SK-N-SH (cell line): ENCODE results near the gene LENG9.
A peak's percentile ranks its signal among the peaks of the same experiment; 100 is the strongest.

Experiments used
- CHD2 ChIP-seq: fragments of 150-350 bp; IDR thresholded peaks from 2 replicates; pipeline ENCODE4 v1.6.1; 2018; ENCODE audit warnings: low read length; ENCODE audit not compliant: partially characterized antibody
- EP300 ChIP-seq, 2 experiments: IDR thresholded peaks; 2 replicates each; pipeline versions ENCODE4 v1.4.0 to v1.6.1; 2012; ENCODE audit warnings: borderline replicate concordance in 1 of 2, low read depth in 1 of 2, low read length in 1 of 2
- FOXJ3 ChIP-seq: sonication (generic); formaldehyde crosslinking; IDR thresholded peaks from 2 replicates; pipeline ENCODE4 v1.5.1; 2020; ENCODE audit warnings: mild to moderate bottlenecking, missing genetic modification reagents
- GABPA ChIP-seq: IDR thresholded peaks from 2 replicates; pipeline ENCODE4 v1.4.0; 2012; ENCODE audit warnings: low read depth, mild to moderate bottlenecking
- JUND ChIP-seq: IDR thresholded peaks from 2 replicates; pipeline ENCODE4 v1.4.0; 2012
- POLR2AphosphoS5 ChIP-seq: IDR thresholded peaks from 2 replicates; pipeline ENCODE4 v1.6.1; 2012; ENCODE audit warnings: low read depth, low read length
- RAD21 ChIP-seq: IDR thresholded peaks from 2 replicates; pipeline ENCODE4 v1.6.1; 2012; ENCODE audit warnings: mild to moderate bottlenecking, low read length
- RFX5 ChIP-seq: IDR thresholded peaks from 2 replicates; pipeline ENCODE4 v1.6.1; 2012; ENCODE audit warnings: mild to moderate bottlenecking, improper control_type of control experiment, low read length
- TF ChIP-seq, protein P1 (sequence below): fragments of 200-600 bp; sonication (generic); IDR thresholded peaks from 2 replicates; pipeline ENCODE4 v1.6.1; 2017; ENCODE audit warnings: antibody characterized with exemption, mild to moderate bottlenecking, moderate library complexity
- TF ChIP-seq, protein P2 (sequence below): IDR thresholded peaks from 2 replicates; pipeline ENCODE4 v1.6.1; 2012; ENCODE audit warnings: mild to moderate bottlenecking, low read depth, low read length, moderate library complexity

DNA sequence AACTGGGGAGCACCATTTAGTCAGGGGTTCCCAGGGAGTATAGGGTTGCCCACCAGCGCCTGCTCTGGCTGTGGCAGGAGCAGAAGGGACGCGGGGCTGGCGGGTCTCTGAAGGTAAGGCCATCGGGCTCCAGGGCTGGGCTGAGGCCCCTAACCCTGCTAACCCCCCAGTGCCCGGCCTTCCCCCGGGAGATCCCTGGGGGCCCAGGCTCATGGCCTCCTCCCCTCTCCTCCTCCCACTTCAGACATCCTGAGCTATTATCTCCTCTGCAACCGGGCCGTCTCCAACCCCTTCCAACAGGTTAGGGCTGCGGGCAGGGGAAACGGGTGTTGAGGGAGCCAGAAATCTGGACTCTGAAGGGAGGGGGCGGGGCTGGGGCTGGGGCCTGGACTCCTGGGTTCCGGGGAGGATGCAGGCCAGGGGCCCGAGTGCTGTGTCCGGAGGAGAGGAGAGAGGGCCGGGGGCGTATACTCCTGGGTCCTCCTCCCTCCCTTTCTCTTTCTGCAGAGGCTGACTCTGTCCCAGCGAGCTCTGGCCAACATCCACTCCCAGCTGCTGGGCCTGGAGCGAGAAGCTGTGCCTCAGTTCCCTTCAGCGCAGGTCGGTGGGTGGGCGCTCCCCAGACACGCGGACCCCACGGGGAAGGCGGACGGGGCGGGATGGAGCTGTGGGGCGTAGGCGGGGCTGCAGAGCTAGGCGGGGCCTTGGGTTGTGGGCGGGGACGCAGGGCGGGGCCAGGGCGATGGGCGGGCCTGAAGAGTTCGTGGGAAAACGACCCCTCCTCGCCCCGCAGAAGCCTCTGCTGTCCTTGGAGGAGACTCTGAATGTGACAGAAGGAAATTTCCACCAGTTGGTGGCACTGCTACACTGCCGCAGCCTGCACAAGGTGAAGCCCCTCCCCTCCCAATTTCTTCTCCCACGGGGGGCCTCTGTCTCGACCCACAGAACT lies 33.0 kb downstream of the LENG9 start:
- TF ChIP-seq GABPA (no peak), RAD21 (peak; percentile 51), FOXJ3 (no peak), POLR2AphosphoS5 (no peak), CHD2 (no peak), JUND (no peak), EP300 (IDR thresholded peaks at IDR 0.05; ENCODE audit: borderline replicate concordance in 1 of 2, low read depth in 1 of 2, low read length in 1 of 2) (no peak), RFX5 (no peak)
- TF ChIP-seq, protein P1, sequence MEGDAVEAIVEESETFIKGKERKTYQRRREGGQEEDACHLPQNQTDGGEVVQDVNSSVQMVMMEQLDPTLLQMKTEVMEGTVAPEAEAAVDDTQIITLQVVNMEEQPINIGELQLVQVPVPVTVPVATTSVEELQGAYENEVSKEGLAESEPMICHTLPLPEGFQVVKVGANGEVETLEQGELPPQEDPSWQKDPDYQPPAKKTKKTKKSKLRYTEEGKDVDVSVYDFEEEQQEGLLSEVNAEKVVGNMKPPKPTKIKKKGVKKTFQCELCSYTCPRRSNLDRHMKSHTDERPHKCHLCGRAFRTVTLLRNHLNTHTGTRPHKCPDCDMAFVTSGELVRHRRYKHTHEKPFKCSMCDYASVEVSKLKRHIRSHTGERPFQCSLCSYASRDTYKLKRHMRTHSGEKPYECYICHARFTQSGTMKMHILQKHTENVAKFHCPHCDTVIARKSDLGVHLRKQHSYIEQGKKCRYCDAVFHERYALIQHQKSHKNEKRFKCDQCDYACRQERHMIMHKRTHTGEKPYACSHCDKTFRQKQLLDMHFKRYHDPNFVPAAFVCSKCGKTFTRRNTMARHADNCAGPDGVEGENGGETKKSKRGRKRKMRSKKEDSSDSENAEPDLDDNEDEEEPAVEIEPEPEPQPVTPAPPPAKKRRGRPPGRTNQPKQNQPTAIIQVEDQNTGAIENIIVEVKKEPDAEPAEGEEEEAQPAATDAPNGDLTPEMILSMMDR = peak; percentile 9; the same call in 1 of the 2 replicates
- TF ChIP-seq, protein P2, sequence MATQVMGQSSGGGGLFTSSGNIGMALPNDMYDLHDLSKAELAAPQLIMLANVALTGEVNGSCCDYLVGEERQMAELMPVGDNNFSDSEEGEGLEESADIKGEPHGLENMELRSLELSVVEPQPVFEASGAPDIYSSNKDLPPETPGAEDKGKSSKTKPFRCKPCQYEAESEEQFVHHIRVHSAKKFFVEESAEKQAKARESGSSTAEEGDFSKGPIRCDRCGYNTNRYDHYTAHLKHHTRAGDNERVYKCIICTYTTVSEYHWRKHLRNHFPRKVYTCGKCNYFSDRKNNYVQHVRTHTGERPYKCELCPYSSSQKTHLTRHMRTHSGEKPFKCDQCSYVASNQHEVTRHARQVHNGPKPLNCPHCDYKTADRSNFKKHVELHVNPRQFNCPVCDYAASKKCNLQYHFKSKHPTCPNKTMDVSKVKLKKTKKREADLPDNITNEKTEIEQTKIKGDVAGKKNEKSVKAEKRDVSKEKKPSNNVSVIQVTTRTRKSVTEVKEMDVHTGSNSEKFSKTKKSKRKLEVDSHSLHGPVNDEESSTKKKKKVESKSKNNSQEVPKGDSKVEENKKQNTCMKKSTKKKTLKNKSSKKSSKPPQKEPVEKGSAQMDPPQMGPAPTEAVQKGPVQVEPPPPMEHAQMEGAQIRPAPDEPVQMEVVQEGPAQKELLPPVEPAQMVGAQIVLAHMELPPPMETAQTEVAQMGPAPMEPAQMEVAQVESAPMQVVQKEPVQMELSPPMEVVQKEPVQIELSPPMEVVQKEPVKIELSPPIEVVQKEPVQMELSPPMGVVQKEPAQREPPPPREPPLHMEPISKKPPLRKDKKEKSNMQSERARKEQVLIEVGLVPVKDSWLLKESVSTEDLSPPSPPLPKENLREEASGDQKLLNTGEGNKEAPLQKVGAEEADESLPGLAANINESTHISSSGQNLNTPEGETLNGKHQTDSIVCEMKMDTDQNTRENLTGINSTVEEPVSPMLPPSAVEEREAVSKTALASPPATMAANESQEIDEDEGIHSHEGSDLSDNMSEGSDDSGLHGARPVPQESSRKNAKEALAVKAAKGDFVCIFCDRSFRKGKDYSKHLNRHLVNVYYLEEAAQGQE = no peak
